ENCODE data around the gene TBL1XR1. TPM values are rescaled to one million over a fixed set of nuclear protein-coding genes. Genes with fewer than 3 reads are reported as not detected.
"Not testable (repeated sequence)": the region's sequence is repeated elsewhere in the genome, so short reads cannot be mapped to it uniquely, and the experiment has no call there.

TBL1XR1 gene
- total RNA-seq, 1 donor from 2014 or later = 372 TPM

GRCh38 chr3:177209509-177209908, 12.2 kb upstream of the TBL1XR1 start:
- H3K36me3 Mint-ChIP-seq (ENCODE audit: low read depth) = no peaks in the 10 kb centered on the region
- no peak overlapping the region for H3K4me3 Mint-ChIP-seq
- DNase-seq = no peak
- no peak for TF ChIP-seq CTCF (IDR thresholded peaks at IDR 0.05)
- H3K27me3 Mint-ChIP-seq = no peaks in the 10 kb centered on the region
- ATAC-seq (ENCODE audit: low read depth) = no peak
- H3K9me3 Mint-ChIP-seq = no peaks in the 10 kb centered on the region
- no peak overlapping the region for H3K27ac Mint-ChIP-seq
- ChIA-PET POLR2A (interaction anchor here (0.9 kb wide), 1 partner anchor 42 kb away, joined by 3 read pairs; no protein-coding TSS in a partner anchor), CTCF (interaction anchor here (1.2 kb wide), 1 partner anchor 150 kb away, joined by 3 read pairs; no protein-coding TSS in a partner anchor)
- intact Hi-C loops (cut with micrococcal nuclease) = no loop called here
- H3K4me1 Mint-ChIP-seq = no peaks in the 10 kb centered on the region

GRCh38 chr3:177208781-177209180, 11.5 kb upstream of the TBL1XR1 start:
- no peaks in the 10 kb centered on the region for H3K36me3 Mint-ChIP-seq (ENCODE audit: low read depth)
- no peaks in the 10 kb centered on the region for H3K9me3 Mint-ChIP-seq
- CTCF ChIA-PET = interaction anchor here (0.8 to 1.2 kb wide), 2 partner anchors 10 to 151 kb away, joined by 3 to 4 read pairs; no protein-coding TSS in a partner anchor
- H3K4me1 Mint-ChIP-seq = no peaks in the 10 kb centered on the region
- H3K27ac Mint-ChIP-seq = no peak overlapping the region
- DNase-seq (no peak), ATAC-seq (ENCODE audit: low read depth) (no peak)
- H3K4me3 Mint-ChIP-seq = no peak overlapping the region
- TF ChIP-seq CTCF (IDR thresholded peaks at IDR 0.05) = no peak
- H3K27me3 Mint-ChIP-seq = no peaks in the 10 kb centered on the region
- POLR2A ChIA-PET = interaction anchor here (0.6 to 0.9 kb wide), 2 partner anchors 35 to 43 kb away, joined by 3 to 4 read pairs; no protein-coding TSS in a partner anchor
- intact Hi-C loops (cut with micrococcal nuclease) = no loop called here

- no peak for ATAC-seq (ENCODE audit: low read depth)
- intact Hi-C loops (cut with micrococcal nuclease) = no loop called here
- Mint-ChIP-seq H3K9me3 (no peaks in the 10 kb centered on the region), H3K36me3 (ENCODE audit: low read depth) (no peaks in the 10 kb centered on the region), H3K4me3 (no peak overlapping the region), H3K4me1 (no peaks in the 10 kb centered on the region), H3K27me3 (no peaks in the 10 kb centered on the region), H3K27ac (no peak overlapping the region)
- DNase-seq = no peak
- ChIA-PET POLR2A (interaction anchor here (0.6 kb wide), 1 partner anchor 36 kb away, joined by 4 read pairs; no protein-coding TSS in a partner anchor), CTCF (interaction anchor here (1.2 kb wide), 1 partner anchor 151 kb away, joined by 3 read pairs; no protein-coding TSS in a partner anchor)
- TF ChIP-seq CTCF (IDR thresholded peaks at IDR 0.05) = no peak
Measured at GRCh38 chr3:177208223-177208622, 10.9 kb upstream of the TBL1XR1 start.

GRCh38 chr3:177206936-177207335, 9.7 kb upstream of the TBL1XR1 start:
- H3K27ac Mint-ChIP-seq = no peak overlapping the region
- H3K36me3 Mint-ChIP-seq (ENCODE audit: low read depth) = no peaks in the 10 kb centered on the region
- CTCF ChIA-PET = no interaction called here
- no peak for TF ChIP-seq CTCF (IDR thresholded peaks at IDR 0.05)
- no peaks in the 10 kb centered on the region for H3K9me3 Mint-ChIP-seq
- H3K27me3 Mint-ChIP-seq = no peaks in the 10 kb centered on the region
- no peak overlapping the region for H3K4me3 Mint-ChIP-seq
- H3K4me1 Mint-ChIP-seq = peaks cover 5% of the 10 kb centered on the region
- ATAC-seq (ENCODE audit: low read depth) (no peak), DNase-seq (no peak)
- intact Hi-C loops (cut with micrococcal nuclease) = no loop called here
- POLR2A ChIA-PET = interaction anchor here (0.7 kb wide), 1 partner anchor 134 kb away, joined by 4 read pairs; no protein-coding TSS in a partner anchor

GRCh38 chr3:177203689-177204395, 6.6 kb upstream of the TBL1XR1 start:
- H3K4me3 Mint-ChIP-seq = no peak overlapping the region
- peaks cover 25% of the 10 kb centered on the region for H3K4me1 Mint-ChIP-seq
- no peak for ATAC-seq (ENCODE audit: low read depth)
- H3K27ac Mint-ChIP-seq = no peak overlapping the region
- ChIA-PET CTCF (no interaction called here), POLR2A (interaction anchor here (0.6 kb wide), 1 partner anchor 14 kb away, joined by 5 read pairs; no protein-coding TSS in a partner anchor)
- no peak for DNase-seq
- H3K36me3 Mint-ChIP-seq (ENCODE audit: low read depth) = no peaks in the 10 kb centered on the region
- intact Hi-C loops (cut with micrococcal nuclease) = no loop called here
- no peaks in the 10 kb centered on the region for H3K9me3 Mint-ChIP-seq
- H3K27me3 Mint-ChIP-seq = no peaks in the 10 kb centered on the region
- no peak for TF ChIP-seq CTCF (IDR thresholded peaks at IDR 0.05)

GRCh38 chr3:177203016-177203415, 5.7 kb upstream of the TBL1XR1 start:
- CTCF ChIA-PET = interaction anchor here (1.2 kb wide), 1 partner anchor 28 kb away, joined by 3 read pairs; no protein-coding TSS in a partner anchor
- H3K4me3 Mint-ChIP-seq; H3K27me3 Mint-ChIP-seq; ATAC-seq (ENCODE audit: low read depth); intact Hi-C loops (cut with micrococcal nuclease); H3K27ac Mint-ChIP-seq; H3K9me3 Mint-ChIP-seq; H3K36me3 Mint-ChIP-seq (ENCODE audit: low read depth); DNase-seq: not testable (repeated sequence)
- H3K4me1 Mint-ChIP-seq = peaks cover 33% of the 10 kb centered on the region
- POLR2A ChIA-PET = interaction anchor here (1.5 kb wide), 1 partner anchor 46 kb away, joined by 4 read pairs; no protein-coding TSS in a partner anchor
